Peyer's patch (tissue), 4 donors: Measurements from ENCODE around the gene PRELID1. TPM values are rescaled to one million over a fixed set of nuclear protein-coding genes. Genes with fewer than 3 reads are reported as not detected.
A peak's percentile ranks its signal among the peaks of the same experiment; 100 is the strongest.

Experiments
- DNase-seq, 3 donors: peaks; one replicate each; pipeline ENCODE4 v3.0.0-alpha.2; 2017 to 2019
- H3K27ac ChIP-seq, 4 donors: fragments of 200-600 bp; sonication (generic); one replicate each; pipeline ENCODE4 v1.5.1; 2016 to 2019
- H3K27me3 ChIP-seq, 2 donors: fragments of 200-600 bp; sonication (generic); one replicate each; pipeline ENCODE4 v1.5.1; 2019
- H3K36me3 ChIP-seq, 3 donors: fragments of 200-600 bp; sonication (generic); one replicate each; pipeline ENCODE4 v1.5.1; 2016 to 2019
- H3K4me1 ChIP-seq, 4 donors: fragments of 200-600 bp; sonication (generic); one replicate each; pipeline ENCODE4 v1.5.1; 2016 to 2019
- H3K4me3 ChIP-seq, 4 donors: fragments of 200-600 bp; sonication (generic); 1 replicate in 3 of 4; 2 replicates in 1 of 4; pipeline ENCODE4 v1.5.1; 2016 to 2019; ENCODE audit warnings: mild to moderate bottlenecking in 1 of 4
- H3K9me3 ChIP-seq, 4 donors: fragments of 200-600 bp; sonication (generic); one replicate each; pipeline ENCODE4 v1.5.1; 2016 to 2019; ENCODE audit warnings: mild to moderate bottlenecking in 1 of 4
- POLR2A ChIP-seq, 2 donors: fragments of 450-650 bp; IDR thresholded peaks; one replicate each; pipeline ENCODE4 v1.5.1; 2017; ENCODE audit warnings: antibody characterized with exemption in 2 of 2, mild to moderate bottlenecking in 2 of 2, moderate library complexity in 2 of 2
- total RNA-seq, 4 donors: library from RNA; depleted of rRNA; stranded (reverse); fragments of >200 nt; gene quantifications; one replicate each; pipeline ENCODE4 v1.1.0, GENCODE V29; 2016
- TF ChIP-seq, protein P1 (sequence below), 6 experiments: fragments of 450-650 bp in 4 of 6; fragments of 200-600 bp in 2 of 6; sonication (generic) in 1 of 6; IDR thresholded peaks; one replicate each; pipeline ENCODE4 v1.5.1; 2017 to 2019; ENCODE audit warnings: antibody characterized with exemption in 6 of 6, mild to moderate bottlenecking in 3 of 6, moderate library complexity in 1 of 6

The PRELID1 gene
- total RNA-seq, 4 donors from 2014 or later: 55.3 to 215 (median 132) TPM

DNA sequence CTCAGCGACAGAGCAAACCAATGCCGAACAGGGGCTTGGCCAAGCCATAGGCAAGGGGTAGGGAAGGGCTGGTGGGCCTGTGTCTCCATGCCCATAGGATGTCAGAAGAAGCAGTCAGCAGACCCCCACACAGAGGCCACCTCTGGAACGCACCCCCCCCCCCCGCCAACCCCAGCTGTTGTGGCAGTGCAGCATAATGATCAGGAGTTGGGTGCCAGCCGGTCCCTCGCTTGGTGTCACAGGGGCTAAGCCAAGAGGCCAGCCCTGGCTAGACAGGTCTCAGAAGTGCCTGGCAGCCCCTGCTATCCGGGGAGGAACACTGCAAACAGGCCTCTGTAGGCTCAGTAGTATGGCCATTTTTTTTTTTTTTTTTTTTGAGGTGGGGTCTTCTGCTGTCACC, 11.8 kb downstream of the PRELID1 start:
- DNase-seq: peak in 1 of 3 donors; percentile 32
- Histone ChIP-seq H3K4me3 (no peak overlapping the region), H3K4me1 (peaks cover 5 to 26% (median 22%) of the 10 kb centered on the region in 4 donors), H3K27me3 (no peaks in the 10 kb centered on the region), H3K27ac (no peak overlapping the region), H3K36me3 (peaks cover 0 to 2% (median 0%) of the 10 kb centered on the region in 3 donors), H3K9me3 (no peaks in the 10 kb centered on the region)
- TF ChIP-seq POLR2A (IDR thresholded peaks at IDR 0.05): no peak
- TF ChIP-seq, protein P1, sequence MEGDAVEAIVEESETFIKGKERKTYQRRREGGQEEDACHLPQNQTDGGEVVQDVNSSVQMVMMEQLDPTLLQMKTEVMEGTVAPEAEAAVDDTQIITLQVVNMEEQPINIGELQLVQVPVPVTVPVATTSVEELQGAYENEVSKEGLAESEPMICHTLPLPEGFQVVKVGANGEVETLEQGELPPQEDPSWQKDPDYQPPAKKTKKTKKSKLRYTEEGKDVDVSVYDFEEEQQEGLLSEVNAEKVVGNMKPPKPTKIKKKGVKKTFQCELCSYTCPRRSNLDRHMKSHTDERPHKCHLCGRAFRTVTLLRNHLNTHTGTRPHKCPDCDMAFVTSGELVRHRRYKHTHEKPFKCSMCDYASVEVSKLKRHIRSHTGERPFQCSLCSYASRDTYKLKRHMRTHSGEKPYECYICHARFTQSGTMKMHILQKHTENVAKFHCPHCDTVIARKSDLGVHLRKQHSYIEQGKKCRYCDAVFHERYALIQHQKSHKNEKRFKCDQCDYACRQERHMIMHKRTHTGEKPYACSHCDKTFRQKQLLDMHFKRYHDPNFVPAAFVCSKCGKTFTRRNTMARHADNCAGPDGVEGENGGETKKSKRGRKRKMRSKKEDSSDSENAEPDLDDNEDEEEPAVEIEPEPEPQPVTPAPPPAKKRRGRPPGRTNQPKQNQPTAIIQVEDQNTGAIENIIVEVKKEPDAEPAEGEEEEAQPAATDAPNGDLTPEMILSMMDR (IDR thresholded peaks at IDR 0.05): no peak

- peaks cover 0 to 21% (median 16%) of the 10 kb centered on the region in 4 donors for H3K4me1 ChIP-seq
- no peaks in the 10 kb centered on the region for H3K9me3 ChIP-seq
- no peak for DNase-seq
- H3K36me3 ChIP-seq: peaks cover 0 to 3% (median 0%) of the 10 kb centered on the region in 3 donors
- no peak overlapping the region for H3K27ac ChIP-seq
- TF ChIP-seq, protein P1 (IDR thresholded peaks at IDR 0.05): no peak
- TF ChIP-seq POLR2A (IDR thresholded peaks at IDR 0.05): no peak
- H3K4me3 ChIP-seq: no peak overlapping the region
- no peaks in the 10 kb centered on the region for H3K27me3 ChIP-seq
These were observed 12.4 kb downstream of the PRELID1 start for GRCh38 chr5:177316005-177316404.

- TF ChIP-seq, protein P1 (IDR thresholded peaks at IDR 0.05): peak; percentile 82 to 93 (median 88)
- TF ChIP-seq POLR2A (IDR thresholded peaks at IDR 0.05): no peak
- no peaks in the 10 kb centered on the region for H3K9me3 ChIP-seq
- H3K27ac ChIP-seq: no peak overlapping the region
- no peaks in the 10 kb centered on the region for H3K27me3 ChIP-seq
- H3K36me3 ChIP-seq: peaks cover 0 to 3% (median 0%) of the 10 kb centered on the region in 3 donors
- H3K4me3 ChIP-seq: no peak overlapping the region
- DNase-seq: peak; percentile 70 to 94 (median 79)
- peaks cover 0 to 2% (median under 1%) of the 10 kb centered on the region in 4 donors for H3K4me1 ChIP-seq
These were observed 14.4 kb downstream of the PRELID1 start for GRCh38 chr5:177317959-177318377.

- H3K27ac ChIP-seq: no peak overlapping the region
- TF ChIP-seq, protein P1 (IDR thresholded peaks at IDR 0.05): no peak
- no peak for TF ChIP-seq POLR2A (IDR thresholded peaks at IDR 0.05)
- peaks cover 0 to 3% (median 0%) of the 10 kb centered on the region in 3 donors for H3K36me3 ChIP-seq
- no peaks in the 10 kb centered on the region for H3K9me3 ChIP-seq
- no peaks in the 10 kb centered on the region for H3K27me3 ChIP-seq
- DNase-seq: peak in 1 of 3 donors; percentile 43
- H3K4me1 ChIP-seq: no peaks in the 10 kb centered on the region
- H3K4me3 ChIP-seq: no peak overlapping the region
These were observed 16.5 kb downstream of the PRELID1 start for GRCh38 chr5:177319913-177320588.

GRCh38 chr5:177320879-177321278, 17.3 kb downstream of the PRELID1 start:
- Histone ChIP-seq H3K4me3 (no peak overlapping the region), H3K4me1 (peaks cover 0 to 7% (median 0%) of the 10 kb centered on the region in 4 donors), H3K9me3 (no peaks in the 10 kb centered on the region), H3K27ac (no peak overlapping the region), H3K36me3 (peaks cover 0 to 3% (median 0%) of the 10 kb centered on the region in 3 donors), H3K27me3 (no peaks in the 10 kb centered on the region)
- DNase-seq: peak in 1 of 3 donors; percentile 28
- TF ChIP-seq, protein P1 (IDR thresholded peaks at IDR 0.05): no peak
- no peak for TF ChIP-seq POLR2A (IDR thresholded peaks at IDR 0.05)
